Lower leg skin (tissue), 3 donors: ENCODE data around the gene LDAH.

ENCODE experiments used
- CTCF ChIP-seq, 3 donors: fragments of 450-650 bp; IDR thresholded peaks; one replicate each; pipeline ENCODE4 v1.5.1; 2016; ENCODE audit warnings: antibody characterized with exemption in 3 of 3, mild to moderate bottlenecking in 3 of 3, moderate library complexity in 2 of 3
- POLR2A ChIP-seq, 2 donors: fragments of 450-650 bp; IDR thresholded peaks; one replicate each; pipeline ENCODE4 v1.6.1; 2016 to 2017; ENCODE audit warnings: antibody characterized with exemption in 2 of 2, mild to moderate bottlenecking in 1 of 2, moderate library complexity in 1 of 2

DNA sequence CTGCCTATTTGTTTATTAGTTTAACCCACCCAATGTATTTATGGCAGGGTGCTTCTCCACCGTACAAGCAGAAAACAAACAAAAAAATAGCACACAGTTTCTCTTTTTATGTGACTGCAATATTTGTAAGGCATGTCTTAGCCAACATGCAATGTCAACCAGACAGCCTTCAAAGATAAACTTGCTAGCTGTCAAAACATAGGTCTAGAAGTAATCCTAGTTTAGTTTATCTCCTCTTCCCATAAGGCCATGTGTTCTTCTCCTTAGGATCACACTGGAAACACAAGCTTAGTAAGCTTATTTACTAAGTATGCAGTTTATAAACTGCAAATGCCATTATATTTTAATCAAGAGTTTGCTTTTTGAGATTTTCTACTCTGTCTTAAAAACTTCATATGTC lies 75.6 kb downstream of the LDAH start:
- TF ChIP-seq CTCF (IDR thresholded peaks at IDR 0.05) (no peak), POLR2A (IDR thresholded peaks at IDR 0.05) (no peak)
